H1 (cell line): Measurements from ENCODE around the gene SMARCA5. TPM values are rescaled to one million over a fixed set of nuclear protein-coding genes. Genes with fewer than 3 reads are reported as not detected.

Source experiments
- BRCA1 ChIP-seq: IDR thresholded peaks from 2 replicates; pipeline ENCODE4 v1.6.1; 2012; ENCODE audit warnings: low read depth, low read length, improper control_type of control experiment
- HDAC2 ChIP-seq, 2 experiments: fragments of 300-600 bp in 1 of 2; sonication (generic) in 1 of 2; IDR thresholded peaks; 2 replicates each; pipeline ENCODE4 v1.6.1; 2011 to 2012; ENCODE audit warnings: low read depth in 2 of 2, low read length in 2 of 2, mild to moderate bottlenecking in 2 of 2, moderate library complexity in 2 of 2, borderline replicate concordance in 1 of 2, inconsistent platforms in 1 of 2
- KDM5A ChIP-seq: fragments of 200-600 bp; IDR thresholded peaks from 2 replicates; pipeline ENCODE4 v1.7.1; 2012; ENCODE audit warnings: mild to moderate bottlenecking, low read length, inconsistent platforms, mixed read lengths
- NANOG ChIP-seq: IDR thresholded peaks from 2 replicates; pipeline ENCODE4 v1.6.1; 2011; ENCODE audit warnings: low read length, low read depth, mild to moderate bottlenecking, inconsistent platforms; ENCODE audit not compliant: insufficient read depth, poor library complexity, severe bottlenecking
- RXRA ChIP-seq: IDR thresholded peaks from 2 replicates; pipeline ENCODE4 v1.6.1; 2011; ENCODE audit warnings: low read depth, mild to moderate bottlenecking, low read length, moderate library complexity; ENCODE audit not compliant: insufficient read depth
- SIX5 ChIP-seq: IDR thresholded peaks from 2 replicates; pipeline ENCODE4 v1.6.1; 2011; ENCODE audit warnings: mild to moderate bottlenecking, low read depth, low read length
- SP1 ChIP-seq: IDR thresholded peaks from 2 replicates; pipeline ENCODE4 v1.6.1; 2011; ENCODE audit warnings: low read depth, low read length
- polyA plus RNA-seq, 7 experiments: library from polyadenylated mRNA; depleted of rRNA in 3 of 7; stranded (reverse) in 5 of 7; unstranded in 2 of 7; fragments of >200 nt in 5 of 7; fragments of 200-250 nt in 2 of 7; gene quantifications; 1 replicate in 5 of 7; 2 replicates in 1 of 7; 4 replicates in 1 of 7; pipeline versions ENCODE4 v1.2.1 to v1.2.3, GENCODE V29; 2011 to 2013; ENCODE audit warnings: missing spikeins in 2 of 7, mixed read lengths in 2 of 7
- total RNA-seq: library from RNA; stranded (reverse); fragmentation: NEBNext Ultra II Directional; extraction: Animal tissue kit (Norgen Biotek cat#: 25700); gene quantifications from 2 replicates; pipeline ENCODE4 v1.2.1, GENCODE V29; 2021
- TF ChIP-seq, protein P1 (sequence below): fragments of 300-600 bp; sonication (generic); IDR thresholded peaks from 2 replicates; pipeline ENCODE4 v1.7.1; 2012; ENCODE audit warnings: low read length, moderate library complexity, mild to moderate bottlenecking, inconsistent platforms; ENCODE audit not compliant: insufficient replicate concordance
- TF ChIP-seq, protein P2 (sequence below), 3 experiments: IDR thresholded peaks; 1 replicate in 2 of 3; 2 replicates in 1 of 3; pipeline versions ENCODE4 v1.5.1 to v1.6.1; 2011; ENCODE audit warnings: low read length in 3 of 3, mild to moderate bottlenecking in 3 of 3, inconsistent platforms in 2 of 3, low read depth in 1 of 3, moderate library complexity in 1 of 3; ENCODE audit not compliant: insufficient read depth in 1 of 3; ENCODE audit errors: control extremely low read depth in 1 of 3

SMARCA5 gene
- total and polyA plus RNA-seq, 2 of the 8 experiments (the other 6 are each of a cell fraction or from before 2014, with no cell fraction given), result 13.9 to 112 TPM

DNA sequence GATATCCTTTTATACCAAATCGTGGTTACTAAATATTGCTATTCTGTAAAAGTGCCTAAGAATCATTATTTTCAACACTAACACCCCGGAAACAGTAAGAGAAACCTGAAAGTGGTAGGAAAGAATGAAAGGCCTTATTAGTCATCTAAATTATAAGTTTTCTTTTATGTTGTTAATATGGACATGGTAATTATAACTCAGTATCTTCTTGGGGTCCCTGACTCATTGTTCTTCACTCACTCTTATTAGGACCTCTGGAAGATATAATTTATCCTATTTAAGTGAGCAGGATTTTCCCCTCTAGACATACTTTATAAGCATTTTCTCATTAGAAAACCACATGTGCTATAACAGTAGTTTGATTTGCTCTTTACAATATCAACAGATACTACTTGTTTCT is 51.0 kb downstream of the SMARCA5 start (continued):
- TF ChIP-seq, protein P1, sequence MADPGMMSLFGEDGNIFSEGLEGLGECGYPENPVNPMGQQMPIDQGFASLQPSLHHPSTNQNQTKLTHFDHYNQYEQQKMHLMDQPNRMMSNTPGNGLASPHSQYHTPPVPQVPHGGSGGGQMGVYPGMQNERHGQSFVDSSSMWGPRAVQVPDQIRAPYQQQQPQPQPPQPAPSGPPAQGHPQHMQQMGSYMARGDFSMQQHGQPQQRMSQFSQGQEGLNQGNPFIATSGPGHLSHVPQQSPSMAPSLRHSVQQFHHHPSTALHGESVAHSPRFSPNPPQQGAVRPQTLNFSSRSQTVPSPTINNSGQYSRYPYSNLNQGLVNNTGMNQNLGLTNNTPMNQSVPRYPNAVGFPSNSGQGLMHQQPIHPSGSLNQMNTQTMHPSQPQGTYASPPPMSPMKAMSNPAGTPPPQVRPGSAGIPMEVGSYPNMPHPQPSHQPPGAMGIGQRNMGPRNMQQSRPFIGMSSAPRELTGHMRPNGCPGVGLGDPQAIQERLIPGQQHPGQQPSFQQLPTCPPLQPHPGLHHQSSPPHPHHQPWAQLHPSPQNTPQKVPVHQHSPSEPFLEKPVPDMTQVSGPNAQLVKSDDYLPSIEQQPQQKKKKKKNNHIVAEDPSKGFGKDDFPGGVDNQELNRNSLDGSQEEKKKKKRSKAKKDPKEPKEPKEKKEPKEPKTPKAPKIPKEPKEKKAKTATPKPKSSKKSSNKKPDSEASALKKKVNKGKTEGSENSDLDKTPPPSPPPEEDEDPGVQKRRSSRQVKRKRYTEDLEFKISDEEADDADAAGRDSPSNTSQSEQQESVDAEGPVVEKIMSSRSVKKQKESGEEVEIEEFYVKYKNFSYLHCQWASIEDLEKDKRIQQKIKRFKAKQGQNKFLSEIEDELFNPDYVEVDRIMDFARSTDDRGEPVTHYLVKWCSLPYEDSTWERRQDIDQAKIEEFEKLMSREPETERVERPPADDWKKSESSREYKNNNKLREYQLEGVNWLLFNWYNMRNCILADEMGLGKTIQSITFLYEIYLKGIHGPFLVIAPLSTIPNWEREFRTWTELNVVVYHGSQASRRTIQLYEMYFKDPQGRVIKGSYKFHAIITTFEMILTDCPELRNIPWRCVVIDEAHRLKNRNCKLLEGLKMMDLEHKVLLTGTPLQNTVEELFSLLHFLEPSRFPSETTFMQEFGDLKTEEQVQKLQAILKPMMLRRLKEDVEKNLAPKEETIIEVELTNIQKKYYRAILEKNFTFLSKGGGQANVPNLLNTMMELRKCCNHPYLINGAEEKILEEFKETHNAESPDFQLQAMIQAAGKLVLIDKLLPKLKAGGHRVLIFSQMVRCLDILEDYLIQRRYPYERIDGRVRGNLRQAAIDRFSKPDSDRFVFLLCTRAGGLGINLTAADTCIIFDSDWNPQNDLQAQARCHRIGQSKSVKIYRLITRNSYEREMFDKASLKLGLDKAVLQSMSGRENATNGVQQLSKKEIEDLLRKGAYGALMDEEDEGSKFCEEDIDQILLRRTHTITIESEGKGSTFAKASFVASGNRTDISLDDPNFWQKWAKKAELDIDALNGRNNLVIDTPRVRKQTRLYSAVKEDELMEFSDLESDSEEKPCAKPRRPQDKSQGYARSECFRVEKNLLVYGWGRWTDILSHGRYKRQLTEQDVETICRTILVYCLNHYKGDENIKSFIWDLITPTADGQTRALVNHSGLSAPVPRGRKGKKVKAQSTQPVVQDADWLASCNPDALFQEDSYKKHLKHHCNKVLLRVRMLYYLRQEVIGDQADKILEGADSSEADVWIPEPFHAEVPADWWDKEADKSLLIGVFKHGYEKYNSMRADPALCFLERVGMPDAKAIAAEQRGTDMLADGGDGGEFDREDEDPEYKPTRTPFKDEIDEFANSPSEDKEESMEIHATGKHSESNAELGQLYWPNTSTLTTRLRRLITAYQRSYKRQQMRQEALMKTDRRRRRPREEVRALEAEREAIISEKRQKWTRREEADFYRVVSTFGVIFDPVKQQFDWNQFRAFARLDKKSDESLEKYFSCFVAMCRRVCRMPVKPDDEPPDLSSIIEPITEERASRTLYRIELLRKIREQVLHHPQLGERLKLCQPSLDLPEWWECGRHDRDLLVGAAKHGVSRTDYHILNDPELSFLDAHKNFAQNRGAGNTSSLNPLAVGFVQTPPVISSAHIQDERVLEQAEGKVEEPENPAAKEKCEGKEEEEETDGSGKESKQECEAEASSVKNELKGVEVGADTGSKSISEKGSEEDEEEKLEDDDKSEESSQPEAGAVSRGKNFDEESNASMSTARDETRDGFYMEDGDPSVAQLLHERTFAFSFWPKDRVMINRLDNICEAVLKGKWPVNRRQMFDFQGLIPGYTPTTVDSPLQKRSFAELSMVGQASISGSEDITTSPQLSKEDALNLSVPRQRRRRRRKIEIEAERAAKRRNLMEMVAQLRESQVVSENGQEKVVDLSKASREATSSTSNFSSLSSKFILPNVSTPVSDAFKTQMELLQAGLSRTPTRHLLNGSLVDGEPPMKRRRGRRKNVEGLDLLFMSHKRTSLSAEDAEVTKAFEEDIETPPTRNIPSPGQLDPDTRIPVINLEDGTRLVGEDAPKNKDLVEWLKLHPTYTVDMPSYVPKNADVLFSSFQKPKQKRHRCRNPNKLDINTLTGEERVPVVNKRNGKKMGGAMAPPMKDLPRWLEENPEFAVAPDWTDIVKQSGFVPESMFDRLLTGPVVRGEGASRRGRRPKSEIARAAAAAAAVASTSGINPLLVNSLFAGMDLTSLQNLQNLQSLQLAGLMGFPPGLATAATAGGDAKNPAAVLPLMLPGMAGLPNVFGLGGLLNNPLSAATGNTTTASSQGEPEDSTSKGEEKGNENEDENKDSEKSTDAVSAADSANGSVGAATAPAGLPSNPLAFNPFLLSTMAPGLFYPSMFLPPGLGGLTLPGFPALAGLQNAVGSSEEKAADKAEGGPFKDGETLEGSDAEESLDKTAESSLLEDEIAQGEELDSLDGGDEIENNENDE, result no peak
- TF ChIP-seq SP1 (no peak), RXRA (no peak), BRCA1 (no peak), SIX5 (no peak), HDAC2 (IDR thresholded peaks at IDR 0.05; ENCODE audit: borderline replicate concordance in 1 of 2, low read depth in 2 of 2, low read length in 2 of 2) (no peak), KDM5A (no peak), NANOG (no peak)
- TF ChIP-seq, protein P2, sequence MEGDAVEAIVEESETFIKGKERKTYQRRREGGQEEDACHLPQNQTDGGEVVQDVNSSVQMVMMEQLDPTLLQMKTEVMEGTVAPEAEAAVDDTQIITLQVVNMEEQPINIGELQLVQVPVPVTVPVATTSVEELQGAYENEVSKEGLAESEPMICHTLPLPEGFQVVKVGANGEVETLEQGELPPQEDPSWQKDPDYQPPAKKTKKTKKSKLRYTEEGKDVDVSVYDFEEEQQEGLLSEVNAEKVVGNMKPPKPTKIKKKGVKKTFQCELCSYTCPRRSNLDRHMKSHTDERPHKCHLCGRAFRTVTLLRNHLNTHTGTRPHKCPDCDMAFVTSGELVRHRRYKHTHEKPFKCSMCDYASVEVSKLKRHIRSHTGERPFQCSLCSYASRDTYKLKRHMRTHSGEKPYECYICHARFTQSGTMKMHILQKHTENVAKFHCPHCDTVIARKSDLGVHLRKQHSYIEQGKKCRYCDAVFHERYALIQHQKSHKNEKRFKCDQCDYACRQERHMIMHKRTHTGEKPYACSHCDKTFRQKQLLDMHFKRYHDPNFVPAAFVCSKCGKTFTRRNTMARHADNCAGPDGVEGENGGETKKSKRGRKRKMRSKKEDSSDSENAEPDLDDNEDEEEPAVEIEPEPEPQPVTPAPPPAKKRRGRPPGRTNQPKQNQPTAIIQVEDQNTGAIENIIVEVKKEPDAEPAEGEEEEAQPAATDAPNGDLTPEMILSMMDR (IDR thresholded peaks at IDR 0.05; ENCODE audit: control extremely low read depth in 1 of 3, insufficient read depth in 1 of 3, low read depth in 1 of 3, low read length in 3 of 3), result no peak
